Adrenal gland (tissue), 5 donors: Measurements from ENCODE around the gene DAGLB.

ENCODE experiments used
- POLR2A ChIP-seq, 2 donors: fragments of 450-650 bp; IDR thresholded peaks; one replicate each; pipeline ENCODE4 v1.6.1; 2017; ENCODE audit warnings: antibody characterized with exemption in 2 of 2, mild to moderate bottlenecking in 2 of 2, moderate library complexity in 1 of 2
- TF ChIP-seq, protein P1 (sequence below), 6 experiments: fragments of 450-650 bp in 4 of 6; fragments of 200-600 bp in 2 of 6; sonication (generic) in 1 of 6; IDR thresholded peaks; 1 replicate in 5 of 6; 2 replicates in 1 of 6; pipeline versions ENCODE4 v1.5.1 to v1.8.0; 2016 to 2021; ENCODE audit warnings: antibody characterized with exemption in 6 of 6, mild to moderate bottlenecking in 2 of 6, moderate library complexity in 1 of 6
- donor health status: DM: no; HTN: no; CAD: no.

DNA sequence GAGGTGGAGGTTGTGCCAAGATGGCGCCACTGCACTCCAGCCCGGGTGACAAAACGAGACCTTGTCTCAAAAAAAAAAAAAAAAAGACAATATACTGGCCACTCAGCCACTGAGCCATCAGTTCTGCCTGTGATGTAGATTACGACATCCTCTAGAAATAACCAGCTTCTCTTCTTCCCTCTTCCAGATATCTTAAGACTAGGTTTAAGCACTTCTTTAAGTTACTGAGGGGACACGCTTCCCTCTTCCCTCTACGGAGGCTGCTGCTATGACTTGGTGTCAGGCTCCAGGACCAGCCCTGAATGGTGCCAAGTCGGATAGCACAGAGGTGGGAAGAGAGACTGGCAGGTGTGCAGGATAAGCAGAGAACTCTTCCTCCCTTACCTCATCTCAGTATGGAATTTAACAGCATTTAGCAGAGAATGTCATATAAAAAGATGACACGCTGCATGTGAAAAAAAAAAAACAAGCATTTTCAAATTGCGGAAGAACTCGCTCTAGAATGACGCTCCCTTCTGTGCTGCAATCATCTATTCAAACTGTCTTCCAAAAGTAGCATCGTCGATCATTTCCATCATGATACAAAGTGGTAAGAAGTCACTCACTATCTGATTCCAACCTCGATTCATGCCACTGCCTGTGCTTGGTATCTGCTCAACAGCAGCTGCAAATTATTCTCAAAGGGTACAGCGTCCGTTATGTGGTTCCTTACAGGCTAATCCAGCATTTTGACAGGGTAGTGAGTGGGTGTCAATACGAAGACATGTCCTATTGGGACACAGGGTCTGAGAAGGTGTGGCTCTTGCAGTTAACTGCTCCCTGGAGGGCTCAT, 13.8 kb downstream of the DAGLB start:
- TF ChIP-seq, protein P1, sequence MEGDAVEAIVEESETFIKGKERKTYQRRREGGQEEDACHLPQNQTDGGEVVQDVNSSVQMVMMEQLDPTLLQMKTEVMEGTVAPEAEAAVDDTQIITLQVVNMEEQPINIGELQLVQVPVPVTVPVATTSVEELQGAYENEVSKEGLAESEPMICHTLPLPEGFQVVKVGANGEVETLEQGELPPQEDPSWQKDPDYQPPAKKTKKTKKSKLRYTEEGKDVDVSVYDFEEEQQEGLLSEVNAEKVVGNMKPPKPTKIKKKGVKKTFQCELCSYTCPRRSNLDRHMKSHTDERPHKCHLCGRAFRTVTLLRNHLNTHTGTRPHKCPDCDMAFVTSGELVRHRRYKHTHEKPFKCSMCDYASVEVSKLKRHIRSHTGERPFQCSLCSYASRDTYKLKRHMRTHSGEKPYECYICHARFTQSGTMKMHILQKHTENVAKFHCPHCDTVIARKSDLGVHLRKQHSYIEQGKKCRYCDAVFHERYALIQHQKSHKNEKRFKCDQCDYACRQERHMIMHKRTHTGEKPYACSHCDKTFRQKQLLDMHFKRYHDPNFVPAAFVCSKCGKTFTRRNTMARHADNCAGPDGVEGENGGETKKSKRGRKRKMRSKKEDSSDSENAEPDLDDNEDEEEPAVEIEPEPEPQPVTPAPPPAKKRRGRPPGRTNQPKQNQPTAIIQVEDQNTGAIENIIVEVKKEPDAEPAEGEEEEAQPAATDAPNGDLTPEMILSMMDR (IDR thresholded peaks at IDR 0.05) = no peak
- no peak for TF ChIP-seq POLR2A (IDR thresholded peaks at IDR 0.05)
